ENCODE data around the gene SEC11C. TPM values are rescaled to one million over a fixed set of nuclear protein-coding genes. Genes with fewer than 3 reads are reported as not detected.

SEC11C gene
- total RNA-seq, 1 experiment from 2014 or later = 38.0 TPM

- no CpG with 5 or more reads among the region's 2 CpGs for WGBS (ENCODE audit: extremely low coverage, insufficient read length, low lambda C conversion rate)
- H2BK15ac ChIP-seq (ENCODE audit: low read depth, low read length) = no peak overlapping the region
- H3K9ac ChIP-seq (ENCODE audit: extremely low read depth, insufficient read length, low read length) = no peak overlapping the region
- H3K4ac ChIP-seq (ENCODE audit: low read depth, low read length) = no peak overlapping the region
- Mint-ChIP-seq H3K27ac (no peak overlapping the region), H3K9me3 (no peaks in the 10 kb centered on the region; a peak in 1 of 5 replicates), H3K27me3 (ENCODE audit: low read depth) (peaks cover 8% of the 10 kb centered on the region), H3K4me3 (no peak overlapping the region), H3K36me3 (ENCODE audit: insufficient read depth in 1 of 3, low read depth in 3 of 3) (peaks cover 0 to 9% (median 2%) of the 10 kb centered on the region in 3 experiments; a peak in 4 of 7 replicates), H3K4me1 (no peaks in the 10 kb centered on the region)
- H3K9me3 ChIP-seq (ENCODE audit: control insufficient read depth, low read depth, low read length) = no peaks in the 10 kb centered on the region
- H2BK20ac ChIP-seq (ENCODE audit: low read depth, low read length, poor library complexity, severe bottlenecking) = no peak overlapping the region
- H3K27ac ChIP-seq (ENCODE audit: insufficient read length, low read depth, low read length) = no peak overlapping the region
- no peaks in the 10 kb centered on the region for H3K27me3 ChIP-seq (ENCODE audit: insufficient read depth, low read length)
- H3K23me2 ChIP-seq (ENCODE audit: insufficient read length, low read depth, low read length, poor library complexity, severe bottlenecking) = no peaks in the 10 kb centered on the region
- no peak overlapping the region for H4K5ac ChIP-seq (ENCODE audit: insufficient read length, low read depth, low read length)
- no peak overlapping the region for H3K56ac ChIP-seq (ENCODE audit: insufficient read length, low read depth, low read length)
- H2BK5ac ChIP-seq (ENCODE audit: insufficient read length, low read length) = no peak overlapping the region
- no peak overlapping the region for H4K91ac ChIP-seq (ENCODE audit: insufficient read length, low read depth, low read length)
- H2BK120ac ChIP-seq (ENCODE audit: low read depth, low read length, poor library complexity, severe bottlenecking) = no peak overlapping the region
- H3K18ac ChIP-seq (ENCODE audit: insufficient read length, low read depth, low read length) = no peak overlapping the region
- no peaks in the 10 kb centered on the region for H3K79me1 ChIP-seq (ENCODE audit: insufficient read depth, low read depth, low read length, poor library complexity, severe bottlenecking)
- H3K14ac ChIP-seq (ENCODE audit: insufficient read depth, low read length) = no peak overlapping the region
- H3K79me2 ChIP-seq (ENCODE audit: insufficient read depth, low read length) = no peaks in the 10 kb centered on the region
- H3T11ph ChIP-seq (ENCODE audit: low read length) = no peak overlapping the region
- no peak overlapping the region for H3K4me2 ChIP-seq (ENCODE audit: insufficient read depth, insufficient read length, low read length)
- H2AK5ac ChIP-seq (ENCODE audit: insufficient read length, low read length) = no peak overlapping the region
- H2AFZ ChIP-seq (ENCODE audit: low read length) = no peak overlapping the region
- H3K4me1 ChIP-seq (ENCODE audit: insufficient read depth, low read length) = no peaks in the 10 kb centered on the region
- no peak overlapping the region for H2BK12ac ChIP-seq (ENCODE audit: insufficient read length, low read depth, low read length)
- no peaks in the 10 kb centered on the region for H4K20me1 ChIP-seq (ENCODE audit: control insufficient read depth, insufficient read depth, insufficient read length)
- TF ChIP-seq, protein P1, sequence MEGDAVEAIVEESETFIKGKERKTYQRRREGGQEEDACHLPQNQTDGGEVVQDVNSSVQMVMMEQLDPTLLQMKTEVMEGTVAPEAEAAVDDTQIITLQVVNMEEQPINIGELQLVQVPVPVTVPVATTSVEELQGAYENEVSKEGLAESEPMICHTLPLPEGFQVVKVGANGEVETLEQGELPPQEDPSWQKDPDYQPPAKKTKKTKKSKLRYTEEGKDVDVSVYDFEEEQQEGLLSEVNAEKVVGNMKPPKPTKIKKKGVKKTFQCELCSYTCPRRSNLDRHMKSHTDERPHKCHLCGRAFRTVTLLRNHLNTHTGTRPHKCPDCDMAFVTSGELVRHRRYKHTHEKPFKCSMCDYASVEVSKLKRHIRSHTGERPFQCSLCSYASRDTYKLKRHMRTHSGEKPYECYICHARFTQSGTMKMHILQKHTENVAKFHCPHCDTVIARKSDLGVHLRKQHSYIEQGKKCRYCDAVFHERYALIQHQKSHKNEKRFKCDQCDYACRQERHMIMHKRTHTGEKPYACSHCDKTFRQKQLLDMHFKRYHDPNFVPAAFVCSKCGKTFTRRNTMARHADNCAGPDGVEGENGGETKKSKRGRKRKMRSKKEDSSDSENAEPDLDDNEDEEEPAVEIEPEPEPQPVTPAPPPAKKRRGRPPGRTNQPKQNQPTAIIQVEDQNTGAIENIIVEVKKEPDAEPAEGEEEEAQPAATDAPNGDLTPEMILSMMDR (conservative IDR thresholded peaks at IDR 0.05) = no peak
- no peak overlapping the region for H3K23ac ChIP-seq (ENCODE audit: insufficient read length, low read depth, low read length)
- no peak overlapping the region for H4K8ac ChIP-seq (replicated peaks; ENCODE audit: insufficient read length, low read depth, low read length)
- DNase-seq = no peak
These were observed 49.3 kb downstream of the SEC11C start for GRCh38 chr18:59189008-59189407.

Measured in H9 (cell line).